HepG2 (cell line): ENCODE results near the gene DSCAM.

Experiments used
- EP300 ChIP-seq, 3 experiments: sonication (generic) in 1 of 3; formaldehyde crosslinking in 1 of 3; IDR thresholded peaks; 2 replicates each; pipeline versions ENCODE4 v1.5.1 to v1.6.1; 2011 to 2020; ENCODE audit warnings: low read depth in 2 of 3, low read length in 2 of 3, borderline replicate concordance in 1 of 3, improper control_type of control experiment in 1 of 3, mild to moderate bottlenecking in 1 of 3, missing genetic modification reagents in 1 of 3, moderate library complexity in 1 of 3
- PHF21A ChIP-seq: sonication (generic); formaldehyde crosslinking; IDR thresholded peaks from 2 replicates; pipeline ENCODE4 v1.5.0; 2020; ENCODE audit warnings: mild to moderate bottlenecking, missing genetic modification reagents
- POLR2A ChIP-seq, 2 experiments: IDR thresholded peaks; 2 replicates each; pipeline ENCODE4 v1.6.1; 2011; ENCODE audit warnings: low read depth in 2 of 2, low read length in 2 of 2, mild to moderate bottlenecking in 1 of 2, moderate library complexity in 1 of 2; ENCODE audit not compliant: insufficient read depth in 1 of 2
- RBAK ChIP-seq: sonication (generic); formaldehyde crosslinking; IDR thresholded peaks from 2 replicates; pipeline ENCODE4 v1.5.1; 2020; ENCODE audit warnings: mild to moderate bottlenecking, missing genetic modification reagents
- ZFP36L1 ChIP-seq: sonication (generic); formaldehyde crosslinking; IDR thresholded peaks from 2 replicates; pipeline ENCODE4 v1.8.0; 2022; ENCODE audit warnings: mild to moderate bottlenecking, missing genetic modification reagents, moderate library complexity
- ZNF891 ChIP-seq: sonication (generic); formaldehyde crosslinking; IDR thresholded peaks from 2 replicates; pipeline ENCODE4 v1.5.0; 2020; ENCODE audit warnings: mild to moderate bottlenecking, missing genetic modification reagents

- TF ChIP-seq RBAK (CRISPR knock-in tag) (no peak), ZNF891 (CRISPR knock-in tag) (no peak), EP300 (IDR thresholded peaks at IDR 0.05; ENCODE audit: low read depth in 2 of 2, low read length in 2 of 2) (no peak), EP300 (CRISPR knock-in tag; IDR thresholded peaks at IDR 0.05; ENCODE audit: borderline replicate concordance) (no peak), POLR2A (IDR thresholded peaks at IDR 0.05; ENCODE audit: insufficient read depth in 1 of 2, low read depth in 2 of 2, low read length in 2 of 2) (no peak), PHF21A (no peak), ZFP36L1 (CRISPR knock-in tag) (no peak)
These were observed 410.7 kb downstream of the DSCAM start for GRCh38 chr21:40436261-40436660.
